ENCODE data around the gene DNAJA3. TPM values are rescaled to one million over a fixed set of nuclear protein-coding genes. Genes with fewer than 3 reads are reported as not detected.

The DNAJA3 gene
- total and polyA plus RNA-seq, 10 of the 15 experiments (the other 5 are each of a cell fraction or from before 2014, with no cell fraction given), result 8.4 to 141 (median 60.8) TPM

DNA sequence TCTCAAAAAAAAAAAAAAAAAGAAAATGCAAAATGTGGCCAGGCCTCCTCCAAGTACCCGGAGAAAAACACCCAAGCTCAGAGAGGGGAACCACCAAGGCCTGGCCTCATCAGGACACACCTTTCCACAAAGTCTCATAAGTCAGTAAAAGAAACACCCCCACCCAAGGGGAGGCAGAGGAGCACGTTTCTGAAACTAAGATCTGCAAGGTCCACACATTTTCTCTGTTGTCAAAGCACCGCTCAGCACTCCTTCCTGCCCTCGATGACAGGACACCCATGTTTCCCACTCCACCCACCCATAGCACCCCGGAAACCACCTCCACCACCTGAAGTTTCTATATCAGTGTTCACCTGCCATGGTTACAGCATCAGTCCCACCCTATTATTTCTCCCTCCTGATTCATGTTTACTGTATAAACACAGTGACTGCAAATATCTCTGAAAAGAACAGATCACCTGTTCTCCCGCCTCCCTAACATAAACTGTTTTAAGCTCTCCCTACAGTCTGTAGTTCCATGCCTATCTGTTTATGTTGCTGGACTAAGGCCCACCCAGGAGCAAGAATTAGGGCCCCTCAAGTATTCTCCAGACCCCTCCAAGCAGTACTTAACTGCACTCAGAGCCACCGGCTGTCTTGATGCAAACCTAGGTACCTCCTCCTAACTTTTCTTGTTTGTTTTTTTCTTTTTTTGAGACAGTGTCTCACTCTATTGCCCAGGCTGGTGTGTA is 11.3 kb upstream of the DNAJA3 start (continued):
- TF ChIP-seq RFX5 (IDR thresholded peaks at IDR 0.05; ENCODE audit: low read depth, low read length), result no peak
- no peak for TF ChIP-seq SMAD5 (IDR thresholded peaks at IDR 0.05; ENCODE audit: low read depth)
- peak; percentile 95 for TF ChIP-seq MXI1 (IDR thresholded peaks at IDR 0.05; ENCODE audit: low read depth, low read length)
- TF ChIP-seq, protein P1, sequence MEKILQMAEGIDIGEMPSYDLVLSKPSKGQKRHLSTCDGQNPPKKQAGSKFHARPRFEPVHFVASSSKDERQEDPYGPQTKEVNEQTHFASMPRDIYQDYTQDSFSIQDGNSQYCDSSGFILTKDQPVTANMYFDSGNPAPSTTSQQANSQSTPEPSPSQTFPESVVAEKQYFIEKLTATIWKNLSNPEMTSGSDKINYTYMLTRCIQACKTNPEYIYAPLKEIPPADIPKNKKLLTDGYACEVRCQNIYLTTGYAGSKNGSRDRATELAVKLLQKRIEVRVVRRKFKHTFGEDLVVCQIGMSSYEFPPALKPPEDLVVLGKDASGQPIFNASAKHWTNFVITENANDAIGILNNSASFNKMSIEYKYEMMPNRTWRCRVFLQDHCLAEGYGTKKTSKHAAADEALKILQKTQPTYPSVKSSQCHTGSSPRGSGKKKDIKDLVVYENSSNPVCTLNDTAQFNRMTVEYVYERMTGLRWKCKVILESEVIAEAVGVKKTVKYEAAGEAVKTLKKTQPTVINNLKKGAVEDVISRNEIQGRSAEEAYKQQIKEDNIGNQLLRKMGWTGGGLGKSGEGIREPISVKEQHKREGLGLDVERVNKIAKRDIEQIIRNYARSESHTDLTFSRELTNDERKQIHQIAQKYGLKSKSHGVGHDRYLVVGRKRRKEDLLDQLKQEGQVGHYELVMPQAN (conservative IDR thresholded peaks at IDR 0.05), result peak; percentile 26; the same call in 1 of the 2 replicates
- TF ChIP-seq EZH2 (IDR thresholded peaks at IDR 0.05; ENCODE audit: borderline replicate concordance, control insufficient read depth, low read depth, low read length), result no peak
- TF ChIP-seq, protein P2, sequence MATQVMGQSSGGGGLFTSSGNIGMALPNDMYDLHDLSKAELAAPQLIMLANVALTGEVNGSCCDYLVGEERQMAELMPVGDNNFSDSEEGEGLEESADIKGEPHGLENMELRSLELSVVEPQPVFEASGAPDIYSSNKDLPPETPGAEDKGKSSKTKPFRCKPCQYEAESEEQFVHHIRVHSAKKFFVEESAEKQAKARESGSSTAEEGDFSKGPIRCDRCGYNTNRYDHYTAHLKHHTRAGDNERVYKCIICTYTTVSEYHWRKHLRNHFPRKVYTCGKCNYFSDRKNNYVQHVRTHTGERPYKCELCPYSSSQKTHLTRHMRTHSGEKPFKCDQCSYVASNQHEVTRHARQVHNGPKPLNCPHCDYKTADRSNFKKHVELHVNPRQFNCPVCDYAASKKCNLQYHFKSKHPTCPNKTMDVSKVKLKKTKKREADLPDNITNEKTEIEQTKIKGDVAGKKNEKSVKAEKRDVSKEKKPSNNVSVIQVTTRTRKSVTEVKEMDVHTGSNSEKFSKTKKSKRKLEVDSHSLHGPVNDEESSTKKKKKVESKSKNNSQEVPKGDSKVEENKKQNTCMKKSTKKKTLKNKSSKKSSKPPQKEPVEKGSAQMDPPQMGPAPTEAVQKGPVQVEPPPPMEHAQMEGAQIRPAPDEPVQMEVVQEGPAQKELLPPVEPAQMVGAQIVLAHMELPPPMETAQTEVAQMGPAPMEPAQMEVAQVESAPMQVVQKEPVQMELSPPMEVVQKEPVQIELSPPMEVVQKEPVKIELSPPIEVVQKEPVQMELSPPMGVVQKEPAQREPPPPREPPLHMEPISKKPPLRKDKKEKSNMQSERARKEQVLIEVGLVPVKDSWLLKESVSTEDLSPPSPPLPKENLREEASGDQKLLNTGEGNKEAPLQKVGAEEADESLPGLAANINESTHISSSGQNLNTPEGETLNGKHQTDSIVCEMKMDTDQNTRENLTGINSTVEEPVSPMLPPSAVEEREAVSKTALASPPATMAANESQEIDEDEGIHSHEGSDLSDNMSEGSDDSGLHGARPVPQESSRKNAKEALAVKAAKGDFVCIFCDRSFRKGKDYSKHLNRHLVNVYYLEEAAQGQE (IDR thresholded peaks at IDR 0.05; ENCODE audit: low read depth, low read length), result no peak
- no peak for TF ChIP-seq CBX3 (IDR thresholded peaks at IDR 0.05; ENCODE audit: borderline replicate concordance, low read depth)
- TF ChIP-seq POU2F2 (IDR thresholded peaks at IDR 0.05; ENCODE audit: borderline replicate concordance, low read depth, low read length), result no peak; the same call in 2 of the 3 replicates
- no peak for TF ChIP-seq YBX1 (IDR thresholded peaks at IDR 0.05)
- TF ChIP-seq, protein P3, sequence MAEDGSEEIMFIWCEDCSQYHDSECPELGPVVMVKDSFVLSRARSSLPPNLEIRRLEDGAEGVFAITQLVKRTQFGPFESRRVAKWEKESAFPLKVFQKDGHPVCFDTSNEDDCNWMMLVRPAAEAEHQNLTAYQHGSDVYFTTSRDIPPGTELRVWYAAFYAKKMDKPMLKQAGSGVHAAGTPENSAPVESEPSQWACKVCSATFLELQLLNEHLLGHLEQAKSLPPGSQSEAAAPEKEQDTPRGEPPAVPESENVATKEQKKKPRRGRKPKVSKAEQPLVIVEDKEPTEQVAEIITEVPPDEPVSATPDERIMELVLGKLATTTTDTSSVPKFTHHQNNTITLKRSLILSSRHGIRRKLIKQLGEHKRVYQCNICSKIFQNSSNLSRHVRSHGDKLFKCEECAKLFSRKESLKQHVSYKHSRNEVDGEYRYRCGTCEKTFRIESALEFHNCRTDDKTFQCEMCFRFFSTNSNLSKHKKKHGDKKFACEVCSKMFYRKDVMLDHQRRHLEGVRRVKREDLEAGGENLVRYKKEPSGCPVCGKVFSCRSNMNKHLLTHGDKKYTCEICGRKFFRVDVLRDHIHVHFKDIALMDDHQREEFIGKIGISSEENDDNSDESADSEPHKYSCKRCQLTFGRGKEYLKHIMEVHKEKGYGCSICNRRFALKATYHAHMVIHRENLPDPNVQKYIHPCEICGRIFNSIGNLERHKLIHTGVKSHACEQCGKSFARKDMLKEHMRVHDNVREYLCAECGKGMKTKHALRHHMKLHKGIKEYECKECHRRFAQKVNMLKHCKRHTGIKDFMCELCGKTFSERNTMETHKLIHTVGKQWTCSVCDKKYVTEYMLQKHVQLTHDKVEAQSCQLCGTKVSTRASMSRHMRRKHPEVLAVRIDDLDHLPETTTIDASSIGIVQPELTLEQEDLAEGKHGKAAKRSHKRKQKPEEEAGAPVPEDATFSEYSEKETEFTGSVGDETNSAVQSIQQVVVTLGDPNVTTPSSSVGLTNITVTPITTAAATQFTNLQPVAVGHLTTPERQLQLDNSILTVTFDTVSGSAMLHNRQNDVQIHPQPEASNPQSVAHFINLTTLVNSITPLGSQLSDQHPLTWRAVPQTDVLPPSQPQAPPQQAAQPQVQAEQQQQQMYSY (CRISPR knock-in tag; IDR thresholded peaks at IDR 0.05), result no peak
- TF ChIP-seq SMC3 (IDR thresholded peaks at IDR 0.05; ENCODE audit: borderline replicate concordance, low read length), result no peak
- peak; percentile 46; the same call in 1 of the 2 replicates for TF ChIP-seq BMI1 (IDR thresholded peaks at IDR 0.05; ENCODE audit: borderline replicate concordance)
- TF ChIP-seq RAD21 (IDR thresholded peaks at IDR 0.05; ENCODE audit: insufficient read depth, low read depth, low read length), result no peak
- TF ChIP-seq, protein P4, sequence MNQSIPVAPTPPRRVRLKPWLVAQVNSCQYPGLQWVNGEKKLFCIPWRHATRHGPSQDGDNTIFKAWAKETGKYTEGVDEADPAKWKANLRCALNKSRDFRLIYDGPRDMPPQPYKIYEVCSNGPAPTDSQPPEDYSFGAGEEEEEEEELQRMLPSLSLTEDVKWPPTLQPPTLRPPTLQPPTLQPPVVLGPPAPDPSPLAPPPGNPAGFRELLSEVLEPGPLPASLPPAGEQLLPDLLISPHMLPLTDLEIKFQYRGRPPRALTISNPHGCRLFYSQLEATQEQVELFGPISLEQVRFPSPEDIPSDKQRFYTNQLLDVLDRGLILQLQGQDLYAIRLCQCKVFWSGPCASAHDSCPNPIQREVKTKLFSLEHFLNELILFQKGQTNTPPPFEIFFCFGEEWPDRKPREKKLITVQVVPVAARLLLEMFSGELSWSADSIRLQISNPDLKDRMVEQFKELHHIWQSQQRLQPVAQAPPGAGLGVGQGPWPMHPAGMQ (IDR thresholded peaks at IDR 0.05; ENCODE audit: borderline replicate concordance), result no peak
- no peak for TF ChIP-seq TCF12 (IDR thresholded peaks at IDR 0.05; ENCODE audit: low read depth, low read length)
- no peak; the same call in 1 of the 2 replicates for TF ChIP-seq TBL1XR1 (IDR thresholded peaks at IDR 0.05; ENCODE audit: low read depth, low read length)
- peak; percentile 63 for TF ChIP-seq EED (IDR thresholded peaks at IDR 0.05; ENCODE audit: low read depth)
- no peak for TF ChIP-seq SIX5 (IDR thresholded peaks at IDR 0.05; ENCODE audit: low read depth, low read length, severe bottlenecking)
- TF ChIP-seq MEF2B (IDR thresholded peaks at IDR 0.05; ENCODE audit: partially characterized antibody, poor library complexity, severe bottlenecking), result peak; percentile 66
- peak; percentile 92 for TF ChIP-seq FOXK2 (IDR thresholded peaks at IDR 0.05)

Data from GM12878 (cell line).